HG02588 (cell line): ENCODE data around the gene ZSCAN5A.
"Not testable (repeated sequence)": the region's sequence is repeated elsewhere in the genome, so short reads cannot be mapped to it uniquely, and the experiment has no call there.

Experiments
- ATAC-seq: cut with Tn5 transposase; IDR thresholded peaks from one replicate; pipeline ENCODE4 v1.9.1; 2021; ENCODE audit warnings: mild to moderate bottlenecking, moderate library complexity; ENCODE audit not compliant: unreplicated experiment

Gene ZSCAN5A

GRCh38 chr19:56217039-56217949, 97.3 kb downstream of the ZSCAN5A start:
- no peak for ATAC-seq

DNA sequence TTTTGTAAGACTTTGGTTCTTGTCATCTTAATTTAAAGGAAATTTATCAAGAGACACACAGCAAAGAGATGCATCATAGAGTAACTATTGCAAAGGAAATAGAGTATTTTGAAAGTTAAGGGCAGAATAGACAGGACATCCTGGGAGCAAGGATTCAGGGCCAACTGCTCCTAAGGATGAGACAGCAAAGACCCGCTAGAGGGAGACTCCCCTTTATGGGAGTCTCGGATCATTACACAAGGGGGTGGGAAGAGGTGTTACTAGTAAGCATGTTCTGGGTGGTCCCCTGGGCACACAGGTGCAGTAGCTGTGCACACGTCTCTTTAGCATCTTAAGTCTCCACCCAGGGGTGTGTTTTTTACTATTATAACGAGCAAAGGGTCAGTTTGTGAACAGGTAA, 102.9 kb downstream of the ZSCAN5A start:
- ATAC-seq: no peak

GRCh38 chr19:56210036-56210435, 104.6 kb downstream of the ZSCAN5A start:
- ATAC-seq: not testable (repeated sequence)

DNA sequence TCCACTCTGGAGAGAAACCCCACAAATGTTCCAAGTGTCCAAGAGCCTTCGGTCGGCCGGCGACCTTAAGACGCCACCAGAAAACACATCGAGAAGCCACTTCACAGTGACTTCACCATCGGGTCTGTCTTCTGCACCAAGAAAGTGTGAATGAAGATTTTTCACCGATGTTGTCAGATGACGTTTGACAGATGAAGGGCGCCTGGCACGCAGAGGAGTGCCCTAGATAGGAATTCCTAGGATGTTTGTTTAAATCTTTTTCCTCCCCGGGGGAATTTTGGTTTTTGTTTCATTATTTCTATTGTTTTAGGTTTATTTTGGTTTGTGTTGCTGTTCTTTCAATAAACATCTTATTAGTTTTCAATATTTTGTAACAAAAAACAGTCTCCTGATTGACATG, 105.5 kb downstream of the ZSCAN5A start:
- no peak for ATAC-seq

- not testable (repeated sequence) for ATAC-seq
Measured at GRCh38 chr19:56207581-56207980, 107.1 kb downstream of the ZSCAN5A start.

DNA sequence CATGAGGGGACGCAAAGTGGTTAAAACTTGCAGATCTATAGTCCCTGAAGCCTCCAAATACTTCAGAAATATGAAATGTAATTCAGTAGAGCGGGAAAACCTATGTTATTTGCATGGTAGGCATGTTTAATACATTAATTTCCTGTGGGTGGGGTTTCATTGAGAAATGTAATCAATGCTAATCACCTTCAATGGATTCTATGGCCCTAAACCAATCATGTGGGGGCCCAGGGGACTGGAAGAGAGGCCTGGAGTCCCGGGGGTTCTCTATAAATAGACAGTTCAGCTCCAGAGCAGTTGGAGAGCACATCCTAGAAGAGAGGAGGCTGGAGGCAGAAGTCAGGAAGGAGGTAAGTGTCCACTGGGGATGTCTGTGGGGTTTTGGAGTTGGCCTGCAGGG, 112.7 kb downstream of the ZSCAN5A start, which contains the start of gene ZSCAN5C:
TSS of gene ZSCAN5C (plus strand) at position 301 of the 400 bp plus-strand sequence. CDS start 3,641 bp downstream, outside the sequence.
- ATAC-seq: no peak

- ATAC-seq: no peak
Measured at GRCh38 chr19:56199687-56200086, 115.0 kb downstream of the ZSCAN5A start.

DNA sequence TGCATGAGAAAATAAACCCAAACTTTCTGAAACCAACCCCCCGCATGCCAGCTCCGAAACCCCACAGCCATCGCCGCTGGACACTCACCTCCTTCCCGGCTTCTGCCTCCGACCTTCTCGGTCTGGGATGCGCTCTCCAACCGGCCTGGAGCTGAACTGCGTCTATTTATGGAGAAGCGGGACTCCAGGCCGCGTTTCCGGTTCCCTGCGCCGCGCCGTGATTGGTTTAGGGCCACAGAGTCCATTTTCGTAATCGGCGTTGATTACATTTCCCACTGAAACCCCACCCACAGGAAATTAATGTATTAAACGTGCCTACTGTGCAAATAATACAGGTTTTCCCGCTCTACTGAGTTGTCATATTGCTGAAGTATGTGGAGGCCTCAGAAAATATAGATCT, 117.0 kb downstream of the ZSCAN5A start, which contains the start of gene ZSCAN5B:
TSS of gene ZSCAN5B (minus strand) at position 138 of the 400 bp plus-strand sequence. CDS start 4,731 bp downstream, outside the sequence.
- not testable (repeated sequence) for ATAC-seq

GRCh38 chr19:56193981-56194640, 120.5 kb downstream of the ZSCAN5A start:
- ATAC-seq: no peak

- ATAC-seq: no peak
Measured at GRCh38 chr19:56191711-56192110, 122.9 kb downstream of the ZSCAN5A start.

- no peak for ATAC-seq
Measured at GRCh38 chr19:56191115-56191514, 123.5 kb downstream of the ZSCAN5A start.

GRCh38 chr19:56189785-56190184, 124.9 kb downstream of the ZSCAN5A start:
- no peak for ATAC-seq

DNA sequence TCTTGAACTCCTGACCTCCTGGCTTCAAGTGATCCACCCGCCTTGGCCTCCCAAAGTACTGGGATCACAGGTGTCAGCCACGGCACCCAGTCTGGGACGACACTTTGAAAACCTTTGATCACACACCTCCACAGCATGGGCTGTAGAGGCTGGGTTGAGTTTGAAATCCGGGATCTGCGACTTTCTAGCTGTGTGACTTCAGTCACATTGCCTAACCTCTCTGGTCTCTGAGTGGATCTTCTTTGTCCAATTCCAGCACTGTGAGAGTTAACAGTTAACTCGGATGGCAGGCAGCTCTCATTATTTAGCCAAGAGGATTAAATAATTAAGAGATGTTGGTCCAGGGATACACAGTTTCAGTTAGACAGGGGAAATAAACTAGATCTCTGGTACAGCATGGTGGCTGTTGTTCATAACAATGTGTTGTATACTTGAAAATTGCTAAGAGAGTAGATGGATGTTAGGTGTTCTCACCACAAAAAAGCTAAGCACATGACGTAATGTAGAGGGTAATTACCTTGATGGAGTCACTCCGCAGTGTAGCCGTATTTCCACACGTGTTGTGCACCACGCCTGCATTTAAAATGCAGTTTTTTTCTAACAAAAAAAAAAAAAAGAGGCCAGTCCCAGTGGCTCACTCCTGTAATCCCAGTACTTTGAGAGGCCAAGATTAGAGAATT, 136.9 kb downstream of the ZSCAN5A start:
- ATAC-seq: no peak

DNA sequence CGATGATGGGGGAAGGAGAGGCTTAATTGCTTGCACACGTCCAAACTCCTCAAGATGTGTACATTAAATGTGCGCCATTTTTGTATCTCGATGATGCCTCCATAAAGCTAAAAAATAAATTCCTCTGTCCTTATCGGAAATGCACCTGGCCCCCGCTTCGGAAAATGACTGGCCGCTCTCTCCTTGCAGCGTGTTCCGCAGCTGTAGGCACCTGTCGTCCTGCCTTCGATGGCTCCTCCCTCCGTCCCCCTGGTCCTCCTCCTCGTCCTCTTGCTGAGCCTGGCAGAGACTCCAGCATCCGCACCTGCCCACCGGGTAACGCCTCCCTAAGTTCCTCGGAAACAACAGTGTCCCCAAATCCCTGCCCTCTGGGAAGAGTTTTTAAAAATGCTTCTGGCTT, 137.8 kb downstream of the ZSCAN5A start:
- no peak for ATAC-seq

DNA sequence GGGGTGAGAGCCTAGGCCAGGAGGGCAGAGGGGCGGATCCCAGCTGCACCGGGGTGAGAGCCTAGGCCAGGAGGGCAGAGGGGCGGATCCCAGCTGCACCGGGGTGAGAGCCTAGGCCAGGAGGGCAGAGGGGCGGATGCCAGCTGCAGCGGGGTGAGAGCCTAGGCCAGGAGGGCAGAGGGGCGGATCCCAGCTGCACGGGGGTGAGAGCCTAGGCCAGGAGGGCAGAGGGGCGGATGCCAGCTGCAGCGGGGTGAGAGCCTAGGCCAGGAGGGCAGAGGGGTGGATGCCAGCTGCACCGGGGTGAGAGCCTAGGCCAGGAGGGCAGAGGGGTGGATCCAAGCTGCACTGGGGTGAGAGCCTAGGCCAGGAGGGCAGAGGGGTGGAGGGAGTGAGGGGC, 138.3 kb downstream of the ZSCAN5A start:
- not testable (repeated sequence) for ATAC-seq

DNA sequence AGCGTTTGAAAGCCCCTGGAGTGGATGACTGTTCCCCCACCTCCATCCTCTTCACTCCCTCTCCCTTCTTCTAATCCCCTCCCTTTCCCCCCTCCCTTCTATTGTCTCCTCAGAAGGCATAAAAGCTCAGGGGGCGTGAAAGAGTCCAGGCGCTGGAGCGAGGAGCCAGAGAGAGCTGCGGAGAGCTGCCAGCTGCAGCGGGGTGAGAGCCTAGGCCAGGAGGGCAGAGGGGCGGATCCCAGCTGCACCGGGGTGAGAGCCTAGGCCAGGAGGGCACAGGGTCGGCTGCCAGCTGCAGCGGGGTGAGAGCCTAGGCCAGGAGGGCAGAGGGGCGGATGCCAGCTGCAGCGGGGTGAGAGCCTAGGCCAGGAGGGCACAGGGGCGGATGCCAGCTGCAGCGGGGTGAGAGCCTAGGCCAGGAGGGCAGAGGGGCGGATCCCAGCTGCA, 138.8 kb downstream of the ZSCAN5A start, which contains the start of gene GALP:
TSS of gene GALP (plus strand) at position 148 of the 447 bp plus-strand sequence. CDS start 1,101 bp downstream, outside the sequence.
- not testable (repeated sequence) for ATAC-seq

- ATAC-seq: no peak
Measured at GRCh38 chr19:56174550-56174949, 140.1 kb downstream of the ZSCAN5A start.

DNA sequence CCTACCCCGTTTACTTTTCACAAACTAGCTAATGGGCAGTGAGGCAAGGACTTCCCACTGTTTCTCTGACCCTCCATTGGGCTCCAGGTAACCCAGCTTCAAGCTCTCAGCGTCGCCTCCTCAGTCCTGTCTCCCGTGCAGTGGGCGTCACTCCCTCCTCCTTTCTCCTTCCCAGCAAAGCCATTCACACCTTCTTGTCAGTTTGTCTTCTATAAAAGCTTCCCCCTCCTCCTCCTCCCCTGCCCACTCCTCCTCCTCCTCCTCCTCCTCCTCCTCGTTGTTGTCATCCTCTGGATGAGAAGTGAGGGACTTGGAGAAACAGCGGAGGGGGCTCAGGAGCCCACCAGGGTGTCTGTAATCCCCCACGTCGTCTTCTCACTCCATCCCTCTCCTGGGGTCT, 140.6 kb downstream of the ZSCAN5A start:
- no peak for ATAC-seq
